HG03469 (cell line): ENCODE measurements around the gene KLHL22.
"Not testable (repeated sequence)": the region's sequence is repeated elsewhere in the genome, so short reads cannot be mapped to it uniquely, and the experiment has no call there.

ENCODE experiments used
- ATAC-seq: cut with Tn5 transposase; IDR thresholded peaks from one replicate; pipeline ENCODE4 v1.9.1; 2021; ENCODE audit warnings: mild to moderate bottlenecking, moderate library complexity, moderate number of reproducible peaks; ENCODE audit not compliant: unreplicated experiment

The KLHL22 gene

DNA sequence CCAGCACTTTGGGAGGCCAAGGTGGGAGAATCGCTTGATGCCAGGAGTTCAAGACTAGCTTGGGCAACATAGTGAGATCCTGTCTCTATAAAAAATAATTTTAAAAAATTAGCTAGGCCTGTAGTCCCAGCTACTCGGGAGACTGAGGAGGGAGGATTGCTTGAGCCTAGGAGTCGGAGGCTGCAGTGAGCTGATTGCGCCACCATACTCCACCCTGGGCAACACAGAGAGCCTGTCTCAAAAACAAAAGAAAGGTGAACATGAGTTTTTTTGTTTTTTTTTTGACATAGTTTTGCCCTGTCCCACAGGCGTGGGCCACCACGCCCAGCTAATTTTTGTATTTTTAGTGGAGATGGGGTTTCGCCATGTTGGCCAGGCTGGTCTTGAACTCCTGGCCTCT is 29.5 kb upstream of the KLHL22 start:
- no peak for ATAC-seq

DNA sequence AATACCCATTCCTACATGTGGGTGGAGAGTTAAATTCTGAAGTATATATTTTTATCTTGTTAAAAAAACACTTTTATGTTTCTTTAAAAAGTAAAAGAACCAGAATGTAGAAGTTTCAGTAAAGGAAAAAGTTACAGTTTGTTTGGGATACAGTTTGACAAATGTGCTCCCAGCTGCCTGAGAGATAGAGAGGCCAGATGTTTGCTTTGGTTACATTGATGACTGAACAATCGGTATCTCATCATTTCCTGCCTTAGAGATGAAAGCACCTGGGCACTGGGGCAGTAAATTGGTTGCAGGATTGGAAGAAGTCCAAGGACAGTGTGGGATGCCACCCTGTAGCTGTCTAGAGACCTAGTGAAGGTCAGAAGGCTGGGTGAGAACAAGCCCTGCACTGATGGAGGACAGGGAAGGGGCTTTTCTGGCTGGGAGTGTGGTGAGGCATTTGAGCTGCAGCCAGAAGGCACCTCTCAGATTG is 28.4 kb upstream of the KLHL22 start:
- ATAC-seq = no peak

DNA sequence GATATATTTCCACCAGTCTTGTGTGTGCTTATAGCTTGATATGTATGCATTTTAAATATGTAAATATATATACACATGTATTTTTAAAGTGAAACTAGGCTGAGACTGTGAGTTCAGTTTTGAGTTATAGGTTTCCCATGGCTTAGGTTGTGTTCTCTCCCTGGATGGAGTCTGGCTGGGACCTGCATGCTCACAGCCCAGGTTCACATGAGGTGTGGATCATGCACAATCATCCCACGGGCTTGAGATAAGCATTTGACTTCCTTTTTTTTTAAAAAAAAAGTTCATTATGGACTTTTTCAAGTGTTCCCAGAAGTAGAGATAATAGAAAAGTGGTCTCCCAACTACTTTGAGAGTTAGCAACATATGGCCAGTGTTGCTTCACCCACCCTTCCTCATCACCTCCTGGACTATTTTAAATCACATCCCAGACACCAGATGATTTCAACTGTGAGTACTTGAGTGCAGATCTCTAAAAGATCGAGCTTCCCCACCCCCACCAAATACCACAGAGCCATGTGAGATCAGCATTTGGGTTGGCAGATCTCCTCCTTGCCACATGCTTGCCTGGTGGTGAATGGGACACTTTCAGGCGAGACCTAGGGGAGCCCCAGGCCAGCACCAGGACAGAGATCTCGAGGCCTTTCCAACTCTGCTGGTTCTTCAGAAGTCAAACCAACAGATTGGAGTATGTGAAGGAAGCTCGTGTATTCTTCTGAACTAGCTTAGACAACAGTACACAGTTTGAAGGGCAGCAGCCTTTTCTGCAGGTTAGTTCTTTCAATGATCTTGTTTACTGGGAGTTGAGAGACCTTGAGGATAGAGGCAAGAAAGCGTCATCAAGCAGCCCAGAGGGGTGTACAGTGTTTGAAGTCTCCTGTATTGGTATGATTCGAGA is 27.7 kb upstream of the KLHL22 start:
- ATAC-seq = no peak

DNA sequence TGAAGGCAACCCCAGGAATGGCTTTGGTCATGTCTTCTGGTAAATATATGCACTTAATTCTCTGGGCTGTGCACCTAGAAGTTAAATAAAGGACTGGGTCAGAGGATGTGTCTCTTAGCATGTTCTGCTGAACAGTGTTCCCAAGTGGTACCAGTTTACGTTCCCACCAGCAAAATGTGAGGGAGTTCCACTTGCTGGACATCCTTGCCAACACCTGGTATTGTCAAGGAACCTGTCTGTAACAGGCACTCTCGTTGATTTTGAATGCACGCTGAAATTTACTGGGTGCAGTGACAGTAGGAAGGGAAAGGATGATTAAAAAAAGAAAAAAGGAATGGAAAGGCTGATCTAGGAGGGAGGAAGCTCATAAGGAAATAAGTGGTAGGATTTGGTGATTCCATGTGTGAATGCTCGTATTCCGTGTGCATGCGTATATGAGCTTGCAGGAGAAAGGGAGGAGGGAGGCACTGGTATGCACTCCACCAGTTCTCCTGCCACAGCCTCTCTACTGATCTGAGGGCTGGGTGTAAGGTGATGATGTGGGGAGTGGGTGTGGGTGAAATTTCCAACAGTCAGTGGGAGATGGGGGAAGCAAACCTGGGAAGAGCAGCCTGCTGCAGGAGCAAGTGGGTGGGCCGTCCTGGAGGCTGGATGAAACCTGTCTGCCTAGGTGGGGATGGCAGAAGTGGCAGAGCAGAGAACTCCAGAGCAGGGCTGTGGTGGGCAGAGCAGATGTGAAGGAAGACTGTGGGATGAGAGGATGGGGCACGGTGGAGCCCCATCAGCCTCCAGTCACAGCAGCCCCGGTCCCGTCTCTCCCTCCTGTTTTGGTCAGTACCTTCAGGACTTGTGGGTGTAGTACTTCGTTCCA is 26.8 kb upstream of the KLHL22 start:
- ATAC-seq = no peak

DNA sequence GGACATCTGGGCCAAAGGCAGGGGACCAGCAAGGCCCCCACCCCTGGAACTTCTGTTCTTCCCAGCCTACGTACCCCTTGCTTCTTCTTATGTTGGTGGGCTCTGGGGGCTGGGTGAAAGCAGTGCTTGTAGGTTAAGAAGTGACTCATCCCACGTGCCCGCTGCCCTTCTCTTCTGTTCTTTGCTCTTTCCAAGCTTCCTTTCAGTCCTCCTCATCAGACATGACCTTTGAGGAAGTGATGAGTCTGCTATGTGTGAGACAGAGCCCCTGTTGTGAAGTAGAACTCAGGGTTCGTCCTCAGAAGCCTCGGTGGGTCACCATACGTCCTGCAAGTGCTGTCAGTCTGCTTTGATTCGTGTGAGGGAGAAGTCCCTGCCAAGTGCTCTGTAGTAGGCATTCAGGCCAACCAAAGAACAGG is 24.5 kb upstream of the KLHL22 start:
- no peak for ATAC-seq

DNA sequence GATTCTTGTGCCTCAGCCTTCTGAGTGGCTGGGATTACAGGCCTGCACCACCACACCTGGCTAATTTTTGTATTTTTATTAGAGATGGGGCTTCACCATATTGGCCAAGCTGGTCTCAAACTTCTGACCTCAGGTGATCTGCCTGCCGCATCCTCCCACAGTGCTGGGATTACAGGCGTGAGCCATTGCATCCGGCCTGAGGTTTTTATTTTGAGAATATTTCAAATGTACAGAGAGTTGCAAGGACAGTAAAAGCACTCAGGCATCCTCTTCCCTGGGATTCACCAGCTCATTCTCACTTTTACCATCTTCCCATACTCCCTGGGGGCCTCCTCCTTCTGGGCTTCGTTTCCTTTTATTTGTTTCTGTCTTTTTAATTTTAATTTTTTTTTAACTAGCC is 24.0 kb upstream of the KLHL22 start:
- ATAC-seq = no peak

DNA sequence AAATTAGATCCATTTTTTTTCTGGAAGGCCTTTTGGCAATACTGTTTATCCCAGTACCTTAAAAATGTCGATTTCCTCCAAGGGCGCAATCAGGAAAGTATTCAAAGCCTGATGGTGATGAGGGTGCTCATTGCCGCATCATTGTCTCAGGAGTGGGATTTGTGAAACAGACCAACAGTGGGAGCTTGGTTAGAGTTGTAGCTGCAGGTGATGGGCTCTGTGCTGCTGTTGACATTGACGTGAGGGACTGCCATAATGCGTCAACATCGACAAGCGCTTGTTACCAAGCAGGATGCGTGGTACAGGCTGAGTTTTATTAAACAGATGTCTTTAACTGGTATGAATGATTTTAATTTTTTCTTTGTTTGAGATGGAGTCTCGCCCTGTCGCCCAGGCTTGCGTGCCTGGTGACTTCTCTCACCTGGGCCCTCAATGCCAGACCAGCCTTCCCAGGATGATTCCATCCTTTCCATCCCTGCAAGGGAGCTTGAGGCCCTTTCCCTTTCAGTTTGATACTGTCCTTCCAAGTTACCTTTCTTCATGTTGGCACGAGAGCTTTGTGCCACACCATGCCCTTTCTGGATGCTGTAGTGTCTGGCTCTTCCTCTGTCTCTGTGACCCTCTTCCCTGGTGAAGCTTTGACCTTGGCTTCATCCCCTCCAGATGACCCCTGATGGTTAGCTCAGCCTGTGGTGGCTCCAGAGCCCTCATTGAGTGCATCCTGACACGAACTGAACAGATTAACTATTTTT is 22.4 kb upstream of the KLHL22 start:
- no peak for ATAC-seq

DNA sequence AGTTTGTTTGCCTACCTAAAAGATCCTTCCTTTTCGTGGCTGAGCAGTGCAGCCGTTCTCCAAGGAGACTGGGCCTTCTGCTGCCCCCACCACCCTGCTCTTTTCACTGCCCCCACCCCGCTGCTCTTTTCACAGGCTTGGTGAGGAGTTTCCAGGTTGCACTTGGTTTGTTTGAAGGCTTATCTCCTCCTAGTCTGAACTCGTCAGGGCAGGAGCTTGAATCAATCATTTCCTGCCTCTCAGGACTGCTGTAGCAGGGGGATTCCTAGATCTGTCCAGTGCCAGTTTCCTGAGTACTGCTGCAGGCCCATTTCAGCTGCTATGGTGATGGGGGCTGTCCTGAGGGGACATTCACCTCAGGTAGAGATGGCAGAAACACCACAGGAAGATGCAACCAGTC is 21.8 kb upstream of the KLHL22 start:
- ATAC-seq = no peak

DNA sequence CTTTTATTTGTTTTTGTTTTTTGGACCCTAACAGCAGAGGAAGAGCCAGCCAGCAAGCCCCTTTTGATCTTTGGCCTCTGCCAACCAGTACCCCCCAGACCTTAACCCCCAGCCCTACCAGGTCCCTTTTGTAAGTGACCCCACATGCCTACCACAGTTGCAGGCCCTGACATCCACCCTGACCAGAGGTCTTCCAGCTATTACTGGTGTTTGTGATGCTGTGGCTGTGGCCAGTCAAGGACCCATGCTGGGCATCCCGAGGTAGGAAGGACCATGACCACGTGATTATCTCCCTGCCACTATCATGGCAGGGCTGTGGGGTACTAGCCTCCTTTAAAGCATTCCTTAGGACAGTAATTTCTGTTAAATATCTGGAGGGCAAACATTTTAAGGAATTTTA is 20.8 kb upstream of the KLHL22 start:
- ATAC-seq = no peak

DNA sequence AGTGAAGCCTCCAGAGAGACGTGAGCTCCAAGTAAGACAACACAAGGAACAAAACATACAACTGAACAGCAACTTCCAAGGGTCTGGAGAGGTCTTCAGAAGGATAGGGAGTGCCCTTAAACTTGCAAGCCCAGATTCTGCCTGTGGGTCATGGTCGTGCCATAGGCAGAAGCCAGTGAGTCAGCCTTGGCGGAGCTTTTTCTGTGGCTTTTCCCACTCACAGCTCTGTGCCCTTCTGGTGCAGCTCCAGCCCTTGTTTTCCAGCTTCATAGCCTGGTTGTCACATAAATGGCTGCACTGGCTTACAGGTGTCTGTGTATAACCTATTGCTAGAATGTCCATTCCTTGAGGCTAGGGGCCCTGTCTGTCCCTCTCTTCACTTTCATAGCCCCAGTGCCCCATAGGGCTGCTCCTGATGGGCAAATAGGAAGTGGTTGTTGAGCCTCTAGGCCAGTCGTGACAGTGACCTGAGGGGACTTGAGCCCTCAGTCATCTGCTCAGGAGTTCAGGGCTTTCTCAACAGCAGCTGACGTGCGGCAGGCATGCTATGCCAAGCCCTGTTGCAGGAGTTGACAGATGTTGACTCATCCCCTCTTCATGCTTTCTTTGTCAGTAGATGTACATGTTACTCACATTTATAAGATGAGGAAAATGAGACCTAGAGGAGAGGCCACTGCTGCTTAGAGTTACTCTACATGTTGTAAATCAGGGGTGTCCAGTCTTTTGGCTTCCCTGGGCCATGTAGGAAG is 19.2 kb upstream of the KLHL22 start:
- ATAC-seq = no peak

DNA sequence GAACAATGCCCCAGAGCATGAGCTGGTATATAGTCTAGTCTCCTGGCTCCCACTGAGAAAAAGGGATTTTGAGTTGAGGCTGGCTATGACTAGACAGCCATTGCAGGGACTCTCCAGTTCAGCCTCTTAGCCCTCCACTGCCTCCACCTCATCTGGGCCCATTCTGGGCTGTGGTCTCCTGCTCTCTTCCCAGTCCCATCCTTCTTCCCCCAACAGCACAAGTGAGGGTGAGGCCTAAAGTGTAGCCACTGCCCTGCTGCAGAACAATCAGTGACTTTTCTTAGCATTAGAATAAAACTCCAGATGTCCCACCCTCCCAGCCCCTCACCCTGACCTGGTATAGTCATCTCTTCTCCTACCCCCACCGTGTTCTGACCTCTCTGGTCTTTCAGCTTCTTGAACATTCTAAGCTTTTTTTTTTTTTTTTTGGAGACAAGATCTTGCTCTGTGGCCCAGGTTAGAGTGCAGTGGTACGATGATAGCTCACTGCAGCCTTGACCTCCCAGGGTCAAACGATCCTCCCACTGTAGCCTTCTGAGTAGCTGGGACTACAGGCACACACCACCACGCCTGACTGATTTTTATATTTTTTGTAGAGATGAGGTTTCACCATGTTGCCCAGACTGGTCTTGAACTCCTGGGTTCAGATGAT is 16.1 kb upstream of the KLHL22 start:
- ATAC-seq = no peak

DNA sequence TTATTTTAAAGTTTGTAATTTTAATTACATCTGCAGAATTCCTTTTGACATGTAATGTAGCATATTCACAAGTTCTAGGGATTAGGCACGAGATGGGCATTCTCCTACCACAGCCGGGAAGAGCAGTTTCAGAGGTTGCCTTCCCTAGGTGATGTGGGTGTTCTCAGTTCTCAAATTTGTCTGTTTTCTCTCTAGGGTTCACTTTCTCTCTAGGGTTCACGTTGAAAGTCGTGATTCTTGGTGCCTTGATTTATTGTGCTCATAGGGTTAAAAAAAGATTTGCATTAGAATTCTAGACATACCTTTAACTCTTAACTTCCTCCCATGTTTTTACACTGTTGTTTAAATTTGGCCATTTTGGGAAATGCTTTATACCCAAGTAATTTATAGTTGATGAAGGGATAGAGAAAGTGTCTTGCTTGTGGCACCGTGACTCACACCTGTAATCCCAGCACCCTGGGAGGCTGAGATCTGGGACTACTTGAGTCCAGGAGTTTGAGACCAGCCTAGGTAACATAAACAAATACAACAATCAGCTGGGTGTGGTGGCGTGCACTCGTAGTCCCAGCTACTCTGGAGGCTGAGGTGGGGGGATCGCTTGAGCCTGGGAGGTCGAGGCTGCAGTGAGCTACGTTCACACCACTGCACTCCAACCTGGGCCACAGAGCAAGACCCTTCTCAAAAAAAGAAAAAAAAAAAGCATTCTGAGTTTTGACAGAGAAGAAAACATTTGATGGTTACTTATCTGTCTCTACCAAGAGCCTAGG is 15.4 kb upstream of the KLHL22 start:
- ATAC-seq = no peak

DNA sequence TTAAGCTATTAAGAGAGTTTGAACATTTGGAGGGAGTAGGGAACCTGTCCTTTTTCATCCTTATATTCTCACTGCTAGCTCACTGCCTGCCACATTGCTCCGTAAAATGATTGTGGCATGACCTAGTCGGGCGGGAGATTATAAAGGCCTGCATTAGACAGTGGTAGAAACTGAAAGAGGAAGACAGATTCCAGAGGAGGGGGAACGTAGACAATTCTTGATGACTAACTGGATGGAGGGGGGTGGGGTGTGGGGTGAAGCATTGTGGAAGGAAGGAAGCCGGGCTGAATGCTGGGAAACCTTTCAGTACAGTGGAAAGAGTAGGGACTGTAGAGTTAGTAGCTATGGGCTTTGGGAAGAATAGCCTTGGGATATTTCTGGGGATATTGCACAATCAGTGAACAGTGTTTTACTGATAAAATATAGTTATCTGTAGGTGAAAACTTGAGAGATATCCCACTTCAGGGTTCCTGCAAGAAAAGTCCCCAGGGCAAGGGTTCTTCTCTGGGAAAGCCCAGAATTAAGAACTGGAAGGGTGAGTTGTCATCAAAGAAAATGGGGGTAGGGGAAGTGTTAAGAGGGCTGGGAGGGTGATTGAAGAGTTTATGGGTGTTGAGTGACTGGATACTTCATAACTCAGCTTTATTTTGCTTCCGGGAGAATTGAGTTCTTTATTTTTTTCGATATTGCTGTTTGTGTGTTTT is 13.9 kb upstream of the KLHL22 start:
- ATAC-seq = no peak

DNA sequence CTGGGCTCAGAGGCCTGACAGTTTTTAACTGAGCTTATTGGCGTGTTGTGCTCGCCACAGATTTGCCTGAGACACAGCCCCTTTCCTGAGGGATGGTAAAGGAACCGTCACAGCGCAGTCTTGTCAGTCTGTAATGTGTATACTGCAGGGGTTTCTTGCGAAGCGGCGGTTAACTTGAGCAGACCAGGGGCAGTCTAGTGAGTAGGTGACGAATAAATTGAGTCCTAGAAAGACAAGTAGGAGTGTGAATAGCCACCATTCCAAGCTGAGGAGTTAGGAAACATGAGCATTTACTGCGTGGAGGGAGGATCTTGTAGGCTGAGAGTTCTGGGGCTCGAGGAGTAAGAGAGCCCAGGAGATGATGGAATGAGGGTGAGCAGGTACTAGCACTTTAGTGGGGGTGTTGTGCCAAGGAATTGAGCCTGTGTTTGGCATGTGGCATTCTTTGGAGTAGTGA is 13.2 kb upstream of the KLHL22 start:
- no peak for ATAC-seq

DNA sequence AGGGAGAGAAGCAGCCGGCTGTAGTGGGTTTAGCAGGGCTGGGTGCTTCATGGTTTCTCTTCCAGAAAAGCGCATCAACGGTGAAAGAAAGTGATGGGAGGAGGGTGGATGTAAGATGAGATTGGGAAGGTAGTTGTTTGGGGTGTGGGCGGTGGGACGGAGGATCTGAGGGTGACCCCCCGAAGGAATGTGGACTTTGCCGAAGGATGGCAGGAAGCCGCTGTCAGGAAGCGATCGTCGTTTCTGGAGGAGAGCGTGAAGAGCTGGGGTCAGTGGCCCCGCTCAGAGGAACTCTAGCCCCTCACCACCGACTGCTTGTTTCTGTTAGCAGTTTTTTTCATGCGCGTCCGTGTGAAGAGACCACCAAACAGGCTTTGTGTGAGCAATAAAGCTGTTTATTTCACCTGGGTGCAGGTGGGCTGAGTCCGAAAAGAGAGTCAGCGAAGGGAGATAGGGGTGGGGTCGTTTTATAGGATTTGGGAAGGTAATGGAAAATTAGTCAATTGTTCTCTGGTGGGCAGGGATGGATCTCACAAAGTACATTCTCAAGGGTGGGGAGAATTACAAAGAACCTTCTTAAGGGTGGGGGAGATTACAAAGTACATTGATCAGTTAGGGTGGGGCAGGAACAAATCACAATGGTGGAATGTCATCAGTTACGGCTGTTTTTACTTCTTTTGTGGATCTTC is 12.6 kb upstream of the KLHL22 start:
- ATAC-seq = not testable (repeated sequence)

DNA sequence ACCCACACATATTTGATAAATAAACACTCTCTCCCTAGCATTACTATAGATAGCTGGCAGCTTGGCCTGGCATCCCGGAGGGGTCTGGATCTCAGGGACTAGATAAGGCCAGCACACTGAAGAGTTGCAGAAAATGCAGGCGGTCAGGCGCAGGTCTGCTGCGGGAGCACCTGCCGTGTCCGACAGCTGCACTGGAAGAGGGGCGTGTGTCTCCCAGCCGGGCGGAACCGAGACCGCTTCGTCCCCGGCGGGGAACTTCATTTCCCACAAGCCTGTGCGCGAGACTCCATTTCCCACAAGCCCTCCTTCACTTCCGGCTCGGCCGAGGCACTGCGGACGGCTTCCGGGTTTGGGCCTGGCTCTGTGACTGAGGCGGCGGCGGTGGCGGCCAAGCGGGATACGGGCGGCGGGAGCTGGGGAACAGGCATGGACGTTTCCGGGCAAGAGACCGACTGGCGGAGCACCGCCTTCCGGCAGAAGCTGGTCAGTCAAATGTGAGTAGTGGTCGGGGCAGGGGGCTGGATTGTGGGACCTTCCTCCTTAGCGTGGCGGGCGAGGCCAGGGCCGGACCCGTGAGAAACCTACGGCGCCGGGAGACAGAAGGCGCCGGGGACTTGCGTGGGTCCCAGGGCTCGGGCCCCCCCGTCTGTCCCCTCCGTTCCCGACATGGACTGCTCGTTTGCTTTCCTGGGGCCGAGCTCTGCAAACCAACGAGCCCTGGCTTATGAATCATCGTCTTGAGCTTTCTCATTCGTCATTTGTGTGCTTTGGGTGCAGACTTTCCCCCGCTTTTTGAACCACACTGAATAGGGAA is 11.9 kb upstream of the KLHL22 start, which contains the start of gene MED15:
Gene MED15 (plus strand): TSS at position 358 of the 814 bp plus-strand sequence. CDS start 69 bp downstream, at position 427.
- peak; percentile 50 for ATAC-seq
